GM21528 (cell line): Measurements from ENCODE around the gene ANKLE2.
"Not testable (repeated sequence)": the region's sequence is repeated elsewhere in the genome, so short reads cannot be mapped to it uniquely, and the experiment has no call there.

ENCODE experiments used
- ATAC-seq: cut with Tn5 transposase; IDR thresholded peaks from one replicate; pipeline ENCODE4 v1.9.1; 2021; ENCODE audit warnings: mild to moderate bottlenecking, moderate library complexity; ENCODE audit not compliant: unreplicated experiment, low FRiP score

ANKLE2 gene

DNA sequence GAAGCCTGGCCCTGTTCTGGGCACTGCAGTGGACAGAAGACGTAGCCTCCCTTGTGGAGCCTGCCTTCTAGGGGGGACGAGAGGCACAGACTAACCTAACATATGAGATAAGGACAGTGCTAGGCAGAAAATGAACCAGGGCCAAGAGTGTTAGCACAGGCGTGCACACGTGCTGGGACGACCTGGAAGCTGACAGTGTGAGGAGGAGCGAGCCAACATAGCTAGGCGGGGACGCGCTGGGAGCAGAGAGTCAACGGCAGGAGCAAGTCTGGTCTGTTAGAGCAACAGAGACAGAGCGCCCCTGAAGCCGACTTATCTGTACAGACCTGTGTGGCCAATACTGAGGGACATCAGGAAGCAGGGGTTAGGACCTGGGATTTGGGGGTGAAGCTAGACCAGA is 66.2 kb downstream of the ANKLE2 start:
- ATAC-seq = no peak

DNA sequence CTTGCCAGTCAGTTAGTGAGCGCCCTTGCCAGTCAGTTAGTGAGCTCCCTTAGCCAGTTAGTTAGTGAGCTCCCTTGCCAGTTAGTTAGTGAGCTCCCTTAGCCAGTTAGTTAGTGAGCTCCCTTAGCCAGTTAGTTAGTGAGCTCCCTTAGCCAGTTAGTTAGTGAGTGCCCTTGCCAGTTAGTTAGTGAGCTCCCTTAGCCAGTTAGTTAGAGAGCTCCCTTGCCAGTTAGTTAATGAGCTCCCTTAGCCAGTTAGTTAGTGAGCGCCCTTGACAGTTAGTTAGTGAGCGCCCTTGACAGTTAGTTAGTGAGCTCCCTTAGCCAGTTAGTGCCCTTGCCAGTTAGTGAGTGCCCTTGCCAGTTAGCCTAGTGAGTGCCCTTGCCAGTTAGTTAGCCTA is 66.7 kb downstream of the ANKLE2 start:
- not testable (repeated sequence) for ATAC-seq

DNA sequence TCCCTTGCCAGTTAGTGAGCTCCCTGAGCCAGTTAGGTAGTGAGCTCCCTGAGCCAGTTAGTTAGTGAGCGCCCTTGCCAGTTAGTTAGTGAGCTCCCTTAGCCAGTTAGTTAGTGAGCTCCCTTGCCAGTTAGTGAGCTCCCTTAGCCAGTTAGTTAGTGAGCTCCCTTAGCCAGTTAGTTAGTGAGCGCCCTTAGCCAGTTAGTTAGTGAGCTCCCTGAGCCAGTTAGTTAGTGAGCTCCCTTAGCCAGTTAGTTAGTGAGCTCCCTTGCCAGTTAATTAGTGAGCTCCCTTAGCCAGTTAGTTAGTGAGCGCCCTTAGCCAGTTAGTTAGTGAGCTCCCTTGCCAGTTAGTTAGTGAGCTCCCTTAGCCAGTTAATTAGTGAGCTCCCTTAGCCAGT is 69.6 kb downstream of the ANKLE2 start:
- ATAC-seq = not testable (repeated sequence)

DNA sequence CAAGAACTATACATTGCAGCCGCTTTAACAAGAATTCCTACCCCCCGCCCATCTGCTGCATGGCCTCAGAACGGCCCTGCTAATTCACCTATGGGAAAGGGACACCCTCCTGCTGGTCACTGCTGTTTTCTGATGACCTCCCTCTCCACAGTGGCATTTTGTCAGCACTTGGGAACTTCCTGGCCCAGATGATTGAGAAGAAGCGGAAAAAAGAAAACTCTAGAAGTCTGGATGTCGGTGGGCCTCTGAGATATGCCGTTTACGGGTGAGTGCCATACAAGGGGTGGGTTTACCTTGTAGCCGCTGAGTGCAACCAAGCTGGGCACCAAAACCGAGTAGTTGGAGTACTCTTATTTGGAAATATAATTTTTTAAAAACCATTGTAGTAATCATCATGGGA is 71.5 kb downstream of the ANKLE2 start:
- no peak for ATAC-seq

DNA sequence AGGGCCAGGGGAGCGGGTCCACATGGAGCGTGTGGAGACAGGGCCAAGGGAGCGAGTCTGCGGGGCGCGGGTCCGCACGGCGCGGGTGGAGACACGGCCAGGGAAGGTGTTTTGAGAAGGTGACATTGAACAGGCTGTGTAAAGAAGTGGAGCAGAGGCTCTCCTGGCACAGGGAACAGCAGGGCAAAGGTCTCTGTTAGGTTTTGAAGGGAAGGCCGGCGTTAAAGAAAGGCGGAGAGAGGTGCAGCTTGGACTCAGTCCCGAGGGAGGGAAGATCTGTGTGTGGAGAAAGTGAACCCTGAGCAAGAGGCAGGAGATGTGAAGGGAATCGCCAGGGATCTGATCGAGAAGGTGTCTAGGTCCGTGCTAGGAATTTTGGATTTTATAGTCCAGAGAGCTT is 72.4 kb downstream of the ANKLE2 start:
- ATAC-seq = no peak

DNA sequence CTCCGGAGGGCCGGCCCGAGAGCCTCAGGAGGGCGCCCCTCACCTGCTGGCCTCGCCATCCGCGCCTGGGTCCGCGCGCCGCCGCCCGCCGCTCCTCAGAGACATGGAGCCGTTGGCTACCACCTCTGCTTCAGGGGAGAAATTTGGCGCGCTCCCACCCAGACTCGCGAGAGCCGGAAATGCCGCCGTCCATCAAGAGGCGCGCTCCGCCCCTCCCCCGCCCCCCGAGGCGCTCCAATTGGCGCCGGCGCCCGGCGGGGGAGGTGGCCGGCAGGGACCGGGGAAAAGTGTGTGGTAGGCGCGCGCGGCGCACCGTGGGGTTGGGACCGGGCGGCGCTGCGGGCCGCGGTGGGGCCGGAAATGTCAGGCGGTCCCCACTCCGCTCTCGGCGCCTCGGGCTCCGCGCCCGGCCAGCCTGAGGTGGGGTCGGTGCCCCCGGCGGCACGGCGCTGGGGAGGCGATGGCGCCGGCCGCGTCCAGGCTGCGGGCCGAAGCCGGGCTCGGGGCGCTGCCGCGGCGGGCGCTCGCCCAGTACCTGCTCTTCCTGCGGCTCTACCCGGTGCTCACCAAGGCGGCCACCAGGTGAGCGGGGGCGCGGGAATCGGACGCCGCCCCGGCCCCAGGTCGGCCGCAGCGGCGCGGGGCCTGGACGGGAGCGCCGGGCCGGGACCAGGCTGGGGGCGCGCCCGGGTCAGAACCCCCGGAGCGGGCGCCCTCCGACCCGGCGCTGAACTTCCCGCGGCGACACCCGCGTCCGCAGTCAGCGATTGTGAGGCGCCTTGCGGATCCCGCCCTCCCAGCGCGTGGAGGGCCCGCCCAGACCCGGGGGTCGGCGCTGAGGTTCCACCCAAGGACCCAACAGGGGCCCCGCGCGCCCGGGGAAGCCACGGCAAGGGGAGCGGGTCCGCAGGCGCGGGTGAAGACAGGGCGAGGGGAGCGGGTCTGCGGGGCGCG is 74.1 kb downstream of the ANKLE2 start, which contains the start of the genes POLE and PXMP2:
POLE (minus strand) TSS at position 132 of the 954 bp plus-strand sequence; CDS start at position 105, 27 bp downstream.
PXMP2 (plus strand) TSS at position 377 of the 954 bp plus-strand sequence; CDS start at position 461, 84 bp downstream.
- ATAC-seq = peak; percentile 87

DNA sequence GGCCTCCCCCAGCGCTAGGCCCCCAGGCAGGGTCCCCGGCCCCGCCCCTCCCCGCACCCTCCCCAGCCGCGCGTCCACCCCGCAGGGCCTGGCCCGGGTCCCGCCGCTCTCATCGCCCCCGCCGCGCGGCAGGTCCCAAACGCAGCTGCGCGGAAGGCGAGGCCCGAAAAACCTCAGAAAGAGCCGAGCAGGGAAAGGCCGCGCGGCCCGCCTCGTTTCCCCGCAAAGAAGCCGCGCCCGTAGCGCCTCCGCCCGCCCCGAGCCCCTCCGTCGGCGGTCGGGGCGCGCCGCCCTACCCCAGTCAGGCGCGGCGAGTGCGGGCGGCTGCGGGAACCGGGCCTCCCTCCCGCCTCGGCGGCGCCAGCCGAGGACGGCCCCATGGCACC is 74.8 kb downstream of the ANKLE2 start:
- peak; percentile 53 for ATAC-seq

DNA sequence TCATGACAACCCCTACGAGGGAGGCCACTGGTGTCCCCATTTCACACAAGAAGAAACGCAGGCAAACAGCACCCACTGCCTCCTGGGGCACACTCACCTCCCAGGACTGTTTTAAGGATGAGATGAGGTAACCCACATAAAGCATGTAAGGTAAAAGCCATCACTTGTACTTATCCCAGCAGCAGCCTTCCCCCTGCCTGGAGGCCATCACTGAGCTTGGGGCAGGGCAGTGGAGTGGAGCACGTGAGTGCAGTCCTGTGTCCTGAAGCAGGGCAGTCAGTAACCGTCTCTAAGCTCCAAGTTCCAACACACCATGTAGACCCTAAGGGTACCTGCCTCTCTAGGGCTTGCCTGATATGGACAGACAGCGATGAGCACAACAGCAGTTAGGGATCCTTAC is 76.2 kb downstream of the ANKLE2 start:
- ATAC-seq = no peak

DNA sequence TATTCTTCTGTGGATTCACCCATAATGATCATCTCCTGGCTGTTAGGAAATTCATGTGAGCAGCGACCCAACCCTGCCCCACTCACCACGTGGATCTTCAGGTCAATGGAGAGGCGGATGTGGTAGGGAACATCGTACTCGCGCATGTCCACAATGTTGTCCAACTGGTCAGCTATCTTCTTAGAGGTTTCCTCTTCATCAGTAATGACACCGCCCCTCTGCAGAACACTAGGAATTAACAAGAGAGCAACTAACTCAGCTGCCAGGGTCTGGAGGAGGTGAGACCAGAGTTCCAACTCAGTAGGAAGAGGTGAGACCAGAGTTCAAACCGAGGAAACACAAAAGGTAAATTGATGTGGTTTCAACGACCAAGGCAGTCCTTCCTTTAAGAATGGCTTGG is 84.1 kb downstream of the ANKLE2 start:
- no peak for ATAC-seq

DNA sequence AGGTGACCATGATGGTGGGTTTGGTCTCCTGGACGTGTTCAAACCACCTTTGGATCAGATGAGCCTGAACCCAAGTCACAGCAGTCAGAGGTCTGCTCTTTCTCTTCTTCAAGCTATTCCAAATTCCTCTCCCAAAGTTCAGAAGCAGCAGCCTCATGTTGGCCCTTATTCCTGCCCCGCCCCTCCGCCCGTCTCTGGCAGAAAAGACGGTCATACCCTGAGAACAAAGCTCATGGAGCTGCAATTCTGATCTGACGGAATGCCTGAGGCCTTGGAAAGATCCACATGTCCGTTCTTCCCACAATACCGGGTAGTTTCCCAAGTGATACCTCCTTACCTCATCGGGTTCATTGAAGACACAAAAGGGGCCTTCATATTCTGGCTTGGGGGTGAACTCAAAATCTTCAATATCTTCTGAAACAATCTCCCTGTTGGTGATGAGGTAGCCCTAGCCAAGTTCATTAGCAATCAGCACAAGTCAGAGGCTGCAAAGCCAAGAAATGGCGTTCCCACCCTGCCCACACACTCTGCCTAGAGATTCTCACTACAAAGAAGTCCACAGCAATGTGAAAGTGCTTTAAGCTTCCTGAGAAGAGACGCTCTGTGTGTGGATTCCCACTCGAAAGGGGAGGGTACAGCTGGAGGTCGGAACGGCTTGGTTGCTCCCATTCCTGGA is 85.7 kb downstream of the ANKLE2 start:
- ATAC-seq = no peak
